Skeletal muscle satellite cell (primary cell): ENCODE results near the gene PGAP3.

Experiments used
- H3K27me3 ChIP-seq: 2 replicates; pipeline ENCODE4 v1.7.0; 2013; ENCODE audit warnings: low read length; ENCODE audit not compliant: control insufficient read depth, insufficient read depth
- H3K36me3 ChIP-seq: 2 replicates; pipeline ENCODE4 v1.7.0; 2013; ENCODE audit warnings: mild to moderate bottlenecking, control low read depth, low read length; ENCODE audit not compliant: insufficient read depth
- H3K4me1 ChIP-seq: 2 replicates; pipeline ENCODE4 v1.7.0; 2013; ENCODE audit warnings: low read length; ENCODE audit not compliant: control insufficient read depth, insufficient read depth
- H3K4me2 ChIP-seq: 2 replicates; pipeline ENCODE4 v1.7.0; 2013; ENCODE audit warnings: mild to moderate bottlenecking, low read length
- H3K4me3 ChIP-seq: 2 replicates; pipeline ENCODE4 v1.7.0; 2013; ENCODE audit warnings: low read length
- H3K9ac ChIP-seq: 2 replicates; pipeline ENCODE4 v1.7.0; 2013; ENCODE audit warnings: mild to moderate bottlenecking, low read depth, low read length, moderate library complexity
- H3K9me3 ChIP-seq: replicated peaks from 2 replicates; pipeline ENCODE4 v1.7.0; 2013; ENCODE audit warnings: mild to moderate bottlenecking, control low read depth, low read length

PGAP3 gene

GRCh38 chr17:39684369-39685192, 3.3 kb downstream of the PGAP3 start:
- Histone ChIP-seq H3K4me2 (no peak overlapping the region), H3K9me3 (no peaks in the 10 kb centered on the region), H3K4me3 (no peak overlapping the region), H3K27me3 (no peaks in the 10 kb centered on the region), H3K9ac (no peak overlapping the region), H3K36me3 (peaks cover 2% of the 10 kb centered on the region), H3K4me1 (peaks cover 11% of the 10 kb centered on the region)

GRCh38 chr17:39683295-39683939, 4.4 kb downstream of the PGAP3 start:
- Histone ChIP-seq H3K9me3 (no peaks in the 10 kb centered on the region), H3K4me2 (no peak overlapping the region)

GRCh38 chr17:39679521-39680192, 8.2 kb downstream of the PGAP3 start:
- H3K4me2 ChIP-seq, result no peak overlapping the region
- H3K9me3 ChIP-seq, result no peaks in the 10 kb centered on the region
- H3K4me1 ChIP-seq, result no peaks in the 10 kb centered on the region

More at GRCh38 chr17:39683295-39683939, 4.4 kb downstream of the PGAP3 start:
- H3K27me3 ChIP-seq, result no peaks in the 10 kb centered on the region
- H3K4me3 ChIP-seq, result no peak overlapping the region
- peaks cover 3% of the 10 kb centered on the region for H3K4me1 ChIP-seq
- peaks cover 2% of the 10 kb centered on the region for H3K36me3 ChIP-seq
- H3K9ac ChIP-seq, result no peak overlapping the region

GRCh38 chr17:39678340-39679116, 9.3 kb downstream of the PGAP3 start:
- Histone ChIP-seq H3K27me3 (no peaks in the 10 kb centered on the region), H3K9me3 (no peaks in the 10 kb centered on the region), H3K4me2 (no peak overlapping the region), H3K4me1 (no peaks in the 10 kb centered on the region), H3K9ac (no peak overlapping the region), H3K4me3 (no peak overlapping the region), H3K36me3 (no peaks in the 10 kb centered on the region)

More at GRCh38 chr17:39679521-39680192, 8.2 kb downstream of the PGAP3 start:
- Histone ChIP-seq H3K4me3 (no peak overlapping the region), H3K27me3 (no peaks in the 10 kb centered on the region), H3K36me3 (no peaks in the 10 kb centered on the region), H3K9ac (no peak overlapping the region)

- Histone ChIP-seq H3K4me2 (no peak overlapping the region), H3K27me3 (no peaks in the 10 kb centered on the region), H3K4me3 (no peak overlapping the region), H3K4me1 (no peaks in the 10 kb centered on the region), H3K9me3 (no peaks in the 10 kb centered on the region), H3K9ac (no peak overlapping the region), H3K36me3 (no peaks in the 10 kb centered on the region)
Observed at GRCh38 chr17:39677542-39678339, 10.1 kb downstream of the PGAP3 start.

GRCh38 chr17:39677072-39677471, 10.8 kb downstream of the PGAP3 start:
- Histone ChIP-seq H3K4me1 (no peaks in the 10 kb centered on the region), H3K27me3 (peaks cover under 1% of the 10 kb centered on the region), H3K4me2 (no peak overlapping the region)

GRCh38 chr17:39676198-39676819, 11.5 kb downstream of the PGAP3 start:
- Histone ChIP-seq H3K9ac (no peak overlapping the region), H3K4me2 (no peak overlapping the region), H3K9me3 (no peaks in the 10 kb centered on the region), H3K4me3 (no peak overlapping the region), H3K27me3 (peaks cover 8% of the 10 kb centered on the region), H3K36me3 (no peaks in the 10 kb centered on the region), H3K4me1 (no peaks in the 10 kb centered on the region)

More at GRCh38 chr17:39677072-39677471, 10.8 kb downstream of the PGAP3 start:
- no peak overlapping the region for H3K9ac ChIP-seq
- H3K9me3 ChIP-seq, result no peaks in the 10 kb centered on the region
- no peaks in the 10 kb centered on the region for H3K36me3 ChIP-seq
- no peak overlapping the region for H3K4me3 ChIP-seq

- H3K9me3 ChIP-seq, result no peaks in the 10 kb centered on the region
- no peaks in the 10 kb centered on the region for H3K36me3 ChIP-seq
- no peaks in the 10 kb centered on the region for H3K4me1 ChIP-seq
- H3K4me2 ChIP-seq, result no peak overlapping the region
- H3K27me3 ChIP-seq, result peaks cover 16% of the 10 kb centered on the region
- no peak overlapping the region for H3K4me3 ChIP-seq
- no peak overlapping the region for H3K9ac ChIP-seq
Observed at GRCh38 chr17:39675390-39676082, 12.3 kb downstream of the PGAP3 start.

GRCh38 chr17:39674702-39675389, 13.0 kb downstream of the PGAP3 start:
- H3K4me3 ChIP-seq, result no peak overlapping the region
- peaks cover 22% of the 10 kb centered on the region for H3K27me3 ChIP-seq
- H3K36me3 ChIP-seq, result no peaks in the 10 kb centered on the region
- no peak overlapping the region for H3K4me2 ChIP-seq
- H3K4me1 ChIP-seq, result no peaks in the 10 kb centered on the region
- H3K9ac ChIP-seq, result no peak overlapping the region
- no peaks in the 10 kb centered on the region for H3K9me3 ChIP-seq
